ENCODE data around the gene TRMT61A. TPM values are rescaled to one million over a fixed set of nuclear protein-coding genes. Genes with fewer than 3 reads are reported as not detected.
"Not testable (repeated sequence)": the region's sequence is repeated elsewhere in the genome, so short reads cannot be mapped to it uniquely, and the experiment has no call there.

Gene TRMT61A
- total RNA-seq, 1 experiment from 2014 or later: 13.4 TPM

DNA sequence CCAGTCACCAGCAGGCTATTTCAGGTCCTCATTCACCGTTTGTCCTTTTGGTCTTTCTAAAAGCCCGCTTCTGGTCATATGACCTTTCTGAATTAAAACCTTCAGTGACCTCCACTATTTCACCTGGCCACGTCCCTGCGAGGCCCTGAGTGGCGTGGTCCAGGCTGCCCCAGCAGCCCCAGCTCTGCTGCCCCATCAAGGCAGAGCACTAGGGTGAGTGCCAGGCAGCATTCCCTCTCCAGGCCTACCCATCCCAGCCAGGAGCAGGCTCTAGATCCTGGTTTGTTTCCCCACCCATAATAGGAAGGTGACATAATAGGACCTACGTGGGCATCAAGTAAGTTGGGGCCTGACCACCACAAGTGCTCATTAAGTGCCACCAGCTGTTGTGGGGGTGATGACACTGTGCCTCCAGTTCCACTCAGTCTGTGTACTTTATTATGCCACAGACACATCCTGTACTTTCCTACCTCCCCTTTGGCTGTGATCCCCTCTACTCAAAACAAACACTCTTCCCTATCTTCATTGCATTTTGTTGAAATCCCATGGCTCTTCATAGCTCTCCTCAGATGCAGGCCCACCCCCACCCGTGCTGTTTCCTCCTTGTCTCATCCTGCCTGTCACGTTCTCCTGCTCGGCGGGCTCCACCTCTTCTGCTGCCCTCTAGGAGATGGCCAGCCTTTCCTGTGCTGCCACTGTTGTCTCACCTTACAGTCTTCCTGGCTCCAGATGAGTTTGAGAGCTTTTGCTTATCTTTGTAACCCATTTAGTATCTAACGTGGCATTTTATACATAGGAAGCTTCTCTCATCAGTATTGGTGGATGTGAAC lies 27.7 kb upstream of the TRMT61A start:
- Histone ChIP-seq H3K4me3 (ENCODE audit: insufficient read depth, low read depth, low read length) (no peak overlapping the region), H3K36me3 (replicated peaks; ENCODE audit: control insufficient read depth, insufficient read depth, low read length) (peaks cover 15% of the 10 kb centered on the region), H3K27me3 (ENCODE audit: control insufficient read depth, insufficient read depth, low read length) (no peaks in the 10 kb centered on the region)
- DNase-seq: peak; percentile 19

DNA sequence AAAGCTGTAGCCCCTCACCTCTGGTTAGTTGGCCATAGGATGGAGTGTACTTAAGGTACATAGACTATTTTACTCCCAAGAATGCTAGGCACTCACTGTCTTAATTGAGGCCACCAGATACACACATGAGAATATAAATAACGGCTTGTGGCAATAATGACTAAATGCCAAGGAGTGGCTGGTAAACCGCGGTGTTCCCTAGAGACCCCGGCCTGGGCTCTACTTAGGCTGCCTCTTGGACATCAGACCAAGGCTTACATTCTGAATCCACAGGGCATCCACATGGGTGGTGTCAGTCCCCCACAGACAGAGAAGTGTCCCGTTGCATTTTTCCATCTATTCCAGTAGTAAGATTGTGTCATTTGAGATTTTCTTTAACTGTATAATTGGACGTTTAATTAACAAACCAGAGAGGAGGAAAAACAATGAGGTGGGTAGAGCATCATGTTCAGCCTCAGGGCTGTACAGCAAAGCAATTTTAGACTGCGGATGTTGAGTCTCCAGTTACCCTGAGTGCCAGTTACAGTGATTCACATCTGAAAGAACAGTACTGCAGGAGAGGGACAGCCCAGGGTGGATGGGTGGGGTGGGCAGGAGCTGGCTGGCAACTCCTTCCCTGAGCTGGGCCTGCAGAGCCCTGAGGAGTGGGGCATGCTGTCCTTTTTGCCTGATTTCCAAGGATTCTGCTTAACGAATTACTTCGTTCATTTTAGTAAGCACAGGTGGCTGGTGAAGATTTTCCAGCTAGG lies 26.9 kb upstream of the TRMT61A start:
- H3K27me3 ChIP-seq (ENCODE audit: control insufficient read depth, insufficient read depth, low read length): no peaks in the 10 kb centered on the region
- no peak overlapping the region for H3K4me3 ChIP-seq (ENCODE audit: insufficient read depth, low read depth, low read length)
- peak; percentile 16 for DNase-seq
- H3K36me3 ChIP-seq (replicated peaks; ENCODE audit: control insufficient read depth, insufficient read depth, low read length): peaks cover 15% of the 10 kb centered on the region

DNA sequence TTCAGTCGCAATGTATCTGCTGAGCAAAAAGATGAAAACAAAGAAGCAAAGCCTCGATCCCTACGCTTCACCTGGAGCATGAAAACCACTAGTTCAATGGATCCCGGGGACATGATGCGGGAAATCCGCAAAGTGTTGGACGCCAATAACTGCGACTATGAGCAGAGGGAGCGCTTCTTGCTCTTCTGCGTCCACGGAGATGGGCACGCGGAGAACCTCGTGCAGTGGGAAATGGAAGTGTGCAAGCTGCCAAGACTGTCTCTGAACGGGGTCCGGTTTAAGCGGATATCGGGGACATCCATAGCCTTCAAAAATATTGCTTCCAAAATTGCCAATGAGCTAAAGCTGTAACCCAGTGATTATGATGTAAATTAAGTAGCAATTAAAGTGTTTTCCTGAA lies 26.1 kb upstream of the TRMT61A start:
- Histone ChIP-seq H3K36me3 (replicated peaks; ENCODE audit: control insufficient read depth, insufficient read depth, low read length) (peaks cover 15% of the 10 kb centered on the region), H3K27me3 (ENCODE audit: control insufficient read depth, insufficient read depth, low read length) (no peaks in the 10 kb centered on the region), H3K4me3 (ENCODE audit: insufficient read depth, low read depth, low read length) (no peak overlapping the region)
- DNase-seq: peak; percentile 16

DNA sequence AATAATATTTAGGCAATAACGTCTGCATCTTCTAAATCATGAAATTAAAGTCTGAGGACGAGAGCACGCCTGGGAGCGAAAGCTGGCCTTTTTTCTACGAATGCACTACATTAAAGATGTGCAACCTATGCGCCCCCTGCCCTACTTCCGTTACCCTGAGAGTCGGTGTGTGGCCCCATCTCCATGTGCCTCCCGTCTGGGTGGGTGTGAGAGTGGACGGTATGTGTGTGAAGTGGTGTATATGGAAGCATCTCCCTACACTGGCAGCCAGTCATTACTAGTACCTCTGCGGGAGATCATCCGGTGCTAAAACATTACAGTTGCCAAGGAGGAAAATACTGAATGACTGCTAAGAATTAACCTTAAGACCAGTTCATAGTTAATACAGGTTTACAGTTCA lies 25.7 kb upstream of the TRMT61A start:
- DNase-seq: peak; percentile 27
- Histone ChIP-seq H3K36me3 (replicated peaks; ENCODE audit: control insufficient read depth, insufficient read depth, low read length) (peaks cover 15% of the 10 kb centered on the region), H3K27me3 (ENCODE audit: control insufficient read depth, insufficient read depth, low read length) (no peaks in the 10 kb centered on the region), H3K4me3 (ENCODE audit: insufficient read depth, low read depth, low read length) (no peak overlapping the region)

DNA sequence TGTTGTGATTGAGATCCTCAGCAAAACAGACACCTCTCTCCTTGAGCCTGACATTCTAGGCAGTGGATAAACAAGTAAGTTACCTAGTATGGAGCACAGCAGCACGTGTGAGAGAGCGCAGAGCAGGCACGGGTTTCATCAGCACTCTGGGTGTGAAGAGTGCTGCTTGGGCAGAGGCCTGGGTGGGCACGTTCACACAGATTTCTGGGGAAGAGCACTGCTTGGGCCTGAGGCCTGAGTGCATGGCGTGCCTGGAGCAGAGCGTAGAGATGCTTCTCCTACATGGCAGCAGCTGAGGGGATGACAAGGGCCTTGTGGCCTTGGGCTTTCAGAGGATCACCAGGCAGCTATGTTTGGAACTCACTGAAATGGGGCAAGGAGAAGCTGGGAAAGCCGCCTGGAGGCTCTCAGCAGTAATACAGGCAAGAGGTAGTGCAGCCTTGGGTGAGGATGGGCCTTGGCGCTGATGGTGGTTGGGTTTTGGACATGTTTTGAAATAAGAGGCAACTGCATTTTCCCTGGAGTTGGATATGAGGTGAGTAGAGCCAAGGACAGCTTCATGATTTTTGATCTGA lies 23.9 kb upstream of the TRMT61A start:
- Histone ChIP-seq H3K36me3 (replicated peaks; ENCODE audit: control insufficient read depth, insufficient read depth, low read length) (peaks cover 15% of the 10 kb centered on the region), H3K4me3 (ENCODE audit: insufficient read depth, low read depth, low read length) (no peak overlapping the region), H3K27me3 (ENCODE audit: control insufficient read depth, insufficient read depth, low read length) (no peaks in the 10 kb centered on the region)
- DNase-seq: peak; percentile 67

DNA sequence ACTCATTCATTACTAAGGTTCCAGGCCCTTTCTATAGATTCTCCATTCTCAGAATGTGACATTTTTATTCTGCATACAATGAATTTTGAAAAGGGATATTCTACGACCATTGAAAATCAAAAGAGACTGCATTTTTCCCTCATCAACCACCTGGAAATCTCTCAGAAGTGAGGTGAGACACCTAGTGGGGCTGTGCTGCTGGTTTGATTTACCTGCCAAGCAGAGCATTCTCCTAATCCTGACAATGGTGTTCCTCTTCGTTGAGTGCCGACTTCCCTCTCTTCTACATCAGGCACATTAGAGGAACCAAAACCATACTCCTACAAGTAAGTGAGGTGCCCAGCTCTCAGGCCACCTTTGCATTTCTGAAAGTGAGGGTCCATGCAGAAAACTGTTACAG lies 21.2 kb upstream of the TRMT61A start:
- H3K36me3 ChIP-seq (replicated peaks; ENCODE audit: control insufficient read depth, insufficient read depth, low read length): peaks cover 10% of the 10 kb centered on the region
- H3K4me3 ChIP-seq (ENCODE audit: insufficient read depth, low read depth, low read length): no peak overlapping the region
- peak; percentile 27 for DNase-seq
- no peaks in the 10 kb centered on the region for H3K27me3 ChIP-seq (ENCODE audit: control insufficient read depth, insufficient read depth, low read length)

DNA sequence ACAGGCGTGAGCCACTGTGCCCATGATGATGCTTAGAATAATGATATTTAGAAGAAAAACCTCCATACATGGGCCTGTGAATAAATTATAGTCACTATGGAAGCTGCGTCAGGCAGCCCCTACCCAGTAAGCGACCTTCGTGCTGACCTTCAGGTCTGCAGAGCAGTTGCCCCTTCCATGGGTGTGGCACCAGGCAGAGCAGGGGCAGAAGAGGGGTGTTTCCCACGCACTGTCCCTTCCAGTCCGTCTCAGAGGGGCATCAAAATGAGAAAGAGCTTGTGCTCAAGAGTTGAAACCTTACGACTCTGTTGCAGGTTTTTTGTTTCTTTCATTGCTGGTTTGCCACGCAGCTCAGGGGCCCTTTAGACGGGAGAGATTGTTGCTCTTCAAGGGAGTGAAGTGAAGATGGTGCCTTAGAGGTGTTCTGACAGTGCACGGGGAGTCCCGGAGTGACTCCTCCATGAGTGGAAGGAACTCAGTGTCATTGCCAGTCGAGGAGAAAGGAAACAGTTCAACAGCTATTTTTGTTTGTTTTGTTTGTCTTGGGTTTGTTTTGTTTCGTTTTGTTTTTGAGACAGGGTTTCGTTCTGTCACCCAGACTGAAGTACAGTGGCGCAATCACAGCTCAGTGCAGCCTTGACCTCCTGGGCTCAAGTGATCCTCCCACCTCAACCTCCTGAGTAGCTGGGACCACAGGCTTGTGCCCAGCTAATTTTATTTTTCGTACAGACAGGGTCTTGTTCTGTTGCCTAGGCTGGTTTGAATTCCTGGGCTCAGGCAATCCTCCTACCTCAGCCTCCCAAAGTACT lies 20.3 kb upstream of the TRMT61A start:
- no peaks in the 10 kb centered on the region for H3K27me3 ChIP-seq (ENCODE audit: control insufficient read depth, insufficient read depth, low read length)
- H3K4me3 ChIP-seq (ENCODE audit: insufficient read depth, low read depth, low read length): no peak overlapping the region
- peak; percentile 8 for DNase-seq
- H3K36me3 ChIP-seq (replicated peaks; ENCODE audit: control insufficient read depth, insufficient read depth, low read length): peaks cover 7% of the 10 kb centered on the region

DNA sequence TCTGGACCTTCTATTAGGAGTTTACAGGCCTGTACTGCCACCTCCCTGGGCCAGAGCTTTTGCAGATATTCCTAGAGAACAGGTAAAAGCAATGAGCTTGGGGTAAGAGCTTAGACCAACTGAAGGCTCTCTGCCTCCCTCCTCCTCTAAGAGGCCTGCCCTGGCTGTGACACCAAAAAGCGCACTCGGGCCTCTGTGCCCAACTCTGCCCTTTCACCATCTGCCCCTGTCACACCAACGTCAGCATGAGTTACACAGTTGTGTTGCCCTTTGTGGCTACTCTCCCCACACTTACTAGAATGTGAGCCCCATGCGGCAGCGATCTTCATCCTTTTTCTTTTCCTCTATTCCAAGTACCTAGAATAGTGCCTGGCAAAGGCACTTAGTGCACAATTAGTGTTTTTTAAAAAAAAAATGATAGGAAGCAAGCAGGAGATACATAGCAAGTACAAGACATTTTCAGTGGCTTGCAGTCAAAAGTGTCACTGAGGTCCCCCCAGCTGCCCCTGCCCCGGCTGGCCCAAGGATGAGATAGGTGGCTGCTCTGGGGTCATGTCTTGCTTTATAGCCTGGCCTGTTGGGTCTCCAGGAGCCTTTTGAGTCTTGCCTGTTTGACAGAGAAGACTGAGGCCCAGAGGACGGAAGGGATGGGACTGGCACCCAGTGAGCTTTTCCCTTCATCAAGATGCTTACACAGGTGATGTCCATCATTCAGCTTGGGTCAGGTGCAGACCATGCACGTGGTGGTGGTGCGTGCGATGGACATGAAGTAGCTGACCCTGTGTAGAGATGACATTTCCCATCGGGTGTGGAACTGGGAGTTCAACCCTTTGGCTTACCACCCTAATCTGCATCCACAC lies 18.9 kb upstream of the TRMT61A start:
- H3K36me3 ChIP-seq (replicated peaks; ENCODE audit: control insufficient read depth, insufficient read depth, low read length): peaks cover 3% of the 10 kb centered on the region
- no peaks in the 10 kb centered on the region for H3K27me3 ChIP-seq (ENCODE audit: control insufficient read depth, insufficient read depth, low read length)
- no peak overlapping the region for H3K4me3 ChIP-seq (ENCODE audit: insufficient read depth, low read depth, low read length)
- DNase-seq: peak; percentile 8

DNA sequence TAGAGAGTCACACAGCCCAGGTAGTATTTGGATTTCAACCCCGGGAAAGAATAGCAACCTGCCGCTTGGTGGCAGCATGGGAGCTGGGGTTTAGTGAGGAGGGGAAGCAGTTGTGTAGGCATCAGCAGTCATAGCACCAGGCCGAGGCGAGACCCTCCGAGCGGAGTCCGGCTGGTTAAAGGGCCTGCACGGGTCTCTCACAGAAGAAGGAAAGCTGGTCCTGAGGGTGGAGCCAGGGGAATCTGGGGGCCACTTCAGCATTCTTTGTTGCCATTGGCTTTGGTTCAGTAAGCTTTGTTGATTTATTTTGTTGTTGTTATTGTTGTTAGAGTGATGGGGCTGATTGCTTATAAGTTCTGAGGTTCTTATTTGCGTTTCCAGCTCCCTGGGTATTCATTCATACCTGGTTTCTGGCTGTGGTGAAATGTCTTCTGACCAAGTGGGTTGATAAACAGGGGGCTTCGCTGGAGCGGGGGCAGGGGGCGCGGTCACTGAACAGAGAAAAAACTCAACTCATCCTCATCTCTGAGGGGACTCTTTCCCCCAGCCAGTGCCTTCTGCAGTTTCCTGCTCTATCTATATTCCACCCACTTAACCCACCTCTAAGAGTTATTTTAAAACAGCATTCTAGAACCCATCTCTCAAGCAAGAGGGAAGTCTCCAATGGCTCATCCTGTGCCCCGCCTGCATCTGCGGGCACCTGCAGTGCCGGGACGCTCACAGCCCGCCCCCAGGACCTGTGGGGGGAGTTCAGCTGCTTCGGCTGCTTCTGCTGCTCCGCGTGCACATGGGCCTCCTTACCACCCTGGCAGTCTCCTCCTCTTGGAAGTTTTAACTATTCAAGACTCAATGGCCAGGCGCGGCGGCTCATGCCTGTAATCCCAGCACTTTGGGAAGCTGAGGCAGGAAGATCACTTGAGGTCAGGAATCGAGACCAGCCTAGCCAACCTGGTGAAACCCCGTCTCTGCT lies 18.0 kb upstream of the TRMT61A start:
- DNase-seq: peak; percentile 76
- Histone ChIP-seq H3K36me3 (replicated peaks; ENCODE audit: control insufficient read depth, insufficient read depth, low read length) (no peaks in the 10 kb centered on the region; the same call in none of the 2 replicates), H3K4me3 (ENCODE audit: insufficient read depth, low read depth, low read length) (no peak overlapping the region), H3K27me3 (ENCODE audit: control insufficient read depth, insufficient read depth, low read length) (no peaks in the 10 kb centered on the region)

DNA sequence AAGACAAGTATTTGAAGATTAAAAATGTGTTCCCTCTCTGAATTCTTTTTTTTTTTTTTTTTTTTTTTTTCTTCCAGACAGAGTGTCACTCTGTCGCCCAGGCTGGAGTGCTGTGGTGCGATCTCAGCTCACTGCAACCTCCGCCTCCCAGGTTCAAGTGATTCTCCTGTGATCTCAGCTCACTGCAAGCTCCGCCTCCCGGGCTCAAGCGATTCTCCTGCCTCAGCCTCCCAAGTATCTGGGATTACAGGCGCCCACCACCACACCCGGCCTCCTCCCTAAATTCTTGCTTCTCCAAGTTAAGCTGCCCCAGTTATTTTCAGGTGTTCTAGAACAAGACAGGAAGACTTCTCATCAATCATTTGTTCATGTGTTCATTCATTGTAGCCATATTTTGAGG lies 16.8 kb upstream of the TRMT61A start:
- H3K4me3 ChIP-seq (ENCODE audit: insufficient read depth, low read depth, low read length); DNase-seq; H3K27me3 ChIP-seq (ENCODE audit: control insufficient read depth, insufficient read depth, low read length); H3K36me3 ChIP-seq (replicated peaks; ENCODE audit: control insufficient read depth, insufficient read depth, low read length): not testable (repeated sequence)

DNA sequence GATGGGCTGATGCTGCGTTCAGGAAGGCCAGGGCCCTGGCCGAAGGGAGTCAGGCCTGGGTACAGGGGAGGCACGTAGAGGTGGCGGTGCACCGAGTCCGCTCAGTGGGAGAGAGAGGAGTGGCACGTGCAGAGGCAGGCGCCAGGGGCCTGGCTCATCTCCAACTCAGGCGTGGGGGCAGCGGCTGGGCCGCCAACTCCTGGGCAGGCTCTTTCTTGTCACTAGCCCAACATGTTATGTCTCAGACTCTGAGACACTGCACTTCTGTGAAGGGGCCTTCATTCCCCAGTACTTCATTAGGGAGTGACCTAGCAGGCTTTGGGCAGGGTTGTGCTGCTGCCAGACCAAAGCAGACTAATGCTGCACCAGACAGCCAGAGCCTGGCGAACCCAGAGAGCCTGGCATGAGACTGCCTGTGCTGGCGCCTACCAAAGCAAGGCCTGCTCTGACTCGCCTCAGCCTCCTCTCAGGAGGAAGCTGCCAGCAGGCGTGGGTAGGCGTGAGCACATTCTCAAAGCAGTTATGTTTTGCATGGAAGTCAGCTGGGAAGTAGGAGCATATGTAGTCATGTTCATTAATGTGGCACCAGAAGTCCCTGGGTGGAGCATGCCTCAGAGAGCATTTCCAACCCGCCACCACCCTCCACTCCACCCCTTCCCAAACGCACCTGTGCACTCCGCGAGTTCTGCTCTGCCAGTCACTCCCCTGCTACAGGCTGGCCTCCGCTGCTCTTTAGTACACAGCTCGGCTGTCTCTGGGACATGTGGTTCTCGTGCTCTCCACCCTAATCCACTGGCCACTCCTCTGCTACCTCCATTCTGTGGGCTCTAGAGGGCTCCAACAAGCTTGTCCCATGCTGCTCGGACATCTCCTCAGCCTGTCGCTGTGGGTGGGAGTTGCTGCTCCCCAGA lies 16.0 kb upstream of the TRMT61A start:
- Histone ChIP-seq H3K4me3 (ENCODE audit: insufficient read depth, low read depth, low read length) (no peak overlapping the region), H3K36me3 (replicated peaks; ENCODE audit: control insufficient read depth, insufficient read depth, low read length) (no peaks in the 10 kb centered on the region; the same call in 1 of the 2 replicates), H3K27me3 (ENCODE audit: control insufficient read depth, insufficient read depth, low read length) (no peaks in the 10 kb centered on the region)
- DNase-seq: peak; percentile 65
